HEK293 (cell line): Measurements from ENCODE around the gene PPP4C.

ENCODE experiments used
- CTCF ChIA-PET: fragments of 350-600 bp; formaldehyde crosslinking; extraction: SDS; loops from one replicate; lab custom pipeline; 2021; ENCODE audit warnings: antibody characterized with exemption; lab: Yijun Ruan, JAX
- POLR2A ChIA-PET: fragments of 300-600 bp; formaldehyde crosslinking; extraction: SDS; loops from one replicate; lab custom pipeline; 2020; ENCODE audit warnings: antibody characterized with exemption, inconsistent platforms; lab: Yijun Ruan, JAX
- H3K27ac ChIP-seq: fragments of 200-500 bp; sonication (Bioruptor generic); 2 replicates; pipeline ENCODE4 v1.5.1; 2014; ENCODE audit warnings: low read depth, low read length, control low read depth, inconsistent platforms; ENCODE audit errors: extremely low read depth
- H3K36me3 ChIP-seq, 2 experiments: fragments of 200-500 bp in 1 of 2; sonication (Bioruptor generic) in 1 of 2; 1 replicate in 1 of 2; 2 replicates in 1 of 2; pipeline ENCODE4 v1.5.1; 2014 to 2017; ENCODE audit warnings: inconsistent platforms in 2 of 2, low read length in 2 of 2; ENCODE audit not compliant: control insufficient read depth in 2 of 2, insufficient read depth in 1 of 2
- H3K4me1 ChIP-seq: fragments of 200-500 bp; sonication (Bioruptor generic); 2 replicates; pipeline ENCODE4 v1.5.1; 2014; ENCODE audit warnings: mild to moderate bottlenecking, low read length, inconsistent platforms; ENCODE audit not compliant: control insufficient read depth, insufficient read depth
- H3K4me3 ChIP-seq: 2 replicates; pipeline ENCODE4 v1.5.1; 2011; ENCODE audit warnings: low read depth, mild to moderate bottlenecking, control low read depth, low read length, moderate library complexity
- H3K9me3 ChIP-seq: fragments of 200-500 bp; sonication (Bioruptor generic); 2 replicates; pipeline ENCODE4 v1.5.1; 2014; ENCODE audit warnings: low read depth, low read length, inconsistent platforms; ENCODE audit not compliant: control insufficient read depth, insufficient read depth
- FEZF1 ChIP-seq: fragments of 450-650 bp; formaldehyde crosslinking; IDR thresholded peaks from 2 replicates; pipeline ENCODE4 v1.5.1; 2016; ENCODE audit warnings: missing biosample characterization, missing genetic modification characterization
- GLIS1 ChIP-seq: fragments of 450-650 bp; formaldehyde crosslinking; IDR thresholded peaks from 2 replicates; pipeline ENCODE4 v1.5.1; 2016; ENCODE audit warnings: missing biosample characterization, missing genetic modification characterization
- KLF16 ChIP-seq: fragments of 450-650 bp; formaldehyde crosslinking; IDR thresholded peaks from 2 replicates; pipeline ENCODE4 v1.5.1; 2017; ENCODE audit warnings: missing biosample characterization, missing genetic modification characterization
- SP7 ChIP-seq: fragments of 450-650 bp; formaldehyde crosslinking; IDR thresholded peaks from 2 replicates; pipeline ENCODE4 v1.5.1; 2016; ENCODE audit warnings: missing biosample characterization, missing genetic modification characterization
- YY2 ChIP-seq: fragments of 450-650 bp; formaldehyde crosslinking; IDR thresholded peaks from 2 replicates; pipeline ENCODE4 v1.5.1; 2016; ENCODE audit warnings: missing biosample characterization, missing genetic modification characterization
- ZBTB48 ChIP-seq: fragments of 450-650 bp; formaldehyde crosslinking; IDR thresholded peaks from 2 replicates; pipeline ENCODE4 v1.5.1; 2016; ENCODE audit warnings: missing biosample characterization, missing genetic modification characterization
- ZNF10 ChIP-seq: fragments of 450-650 bp; formaldehyde crosslinking; IDR thresholded peaks from 2 replicates; pipeline ENCODE4 v1.5.1; 2017; ENCODE audit warnings: missing biosample characterization, missing genetic modification characterization
- ZNF112 ChIP-seq: fragments of 450-650 bp; formaldehyde crosslinking; IDR thresholded peaks from 2 replicates; pipeline ENCODE4 v1.5.0; 2017; ENCODE audit warnings: missing biosample characterization, missing genetic modification characterization
- ZNF121 ChIP-seq: fragments of 450-650 bp; formaldehyde crosslinking; IDR thresholded peaks from 2 replicates; pipeline ENCODE4 v1.5.1; 2016; ENCODE audit warnings: missing biosample characterization, missing genetic modification characterization
- ZNF155 ChIP-seq: fragments of 450-650 bp; formaldehyde crosslinking; IDR thresholded peaks from 2 replicates; pipeline ENCODE4 v1.5.1; 2016; ENCODE audit warnings: missing biosample characterization, missing genetic modification characterization
- ZNF174 ChIP-seq: fragments of 450-650 bp; formaldehyde crosslinking; IDR thresholded peaks from 2 replicates; pipeline ENCODE4 v1.5.0; 2017; ENCODE audit warnings: missing biosample characterization, mild to moderate bottlenecking, missing genetic modification characterization
- ZNF266 ChIP-seq: fragments of 450-650 bp; formaldehyde crosslinking; IDR thresholded peaks from 2 replicates; pipeline ENCODE4 v1.5.1; 2016; ENCODE audit warnings: missing biosample characterization, missing genetic modification characterization, low read depth
- ZNF292 ChIP-seq: fragments of 450-650 bp; formaldehyde crosslinking; IDR thresholded peaks from 2 replicates; pipeline ENCODE4 v1.5.1; 2016; ENCODE audit warnings: low read depth, missing biosample characterization, missing genetic modification characterization, borderline replicate concordance
- ZNF416 ChIP-seq: fragments of 450-650 bp; formaldehyde crosslinking; IDR thresholded peaks from 2 replicates; pipeline ENCODE4 v1.5.1; 2016; ENCODE audit warnings: missing biosample characterization, missing genetic modification characterization
- ZNF600 ChIP-seq: fragments of 450-650 bp; formaldehyde crosslinking; IDR thresholded peaks from 2 replicates; pipeline ENCODE4 v1.5.1; 2016; ENCODE audit warnings: missing biosample characterization, missing genetic modification characterization
- ZNF610 ChIP-seq: fragments of 450-650 bp; formaldehyde crosslinking; IDR thresholded peaks from 2 replicates; pipeline ENCODE4 v1.5.1; 2016; ENCODE audit warnings: missing biosample characterization, missing genetic modification characterization, borderline replicate concordance
- ZNF747 ChIP-seq: fragments of 450-650 bp; formaldehyde crosslinking; IDR thresholded peaks from 2 replicates; pipeline ENCODE4 v1.5.1; 2016; ENCODE audit warnings: missing biosample characterization, missing genetic modification characterization
- ZNF830 ChIP-seq: fragments of 450-650 bp; IDR thresholded peaks from 2 replicates; pipeline ENCODE4 v1.5.0; 2018; ENCODE audit warnings: missing biosample characterization, missing genetic modification characterization, low read depth, mild to moderate bottlenecking, moderate library complexity
- TF ChIP-seq, protein P1 (sequence below): fragments of 450-650 bp; formaldehyde crosslinking; IDR thresholded peaks from 2 replicates; pipeline ENCODE4 v1.5.1; 2016; ENCODE audit warnings: missing biosample characterization, missing genetic modification characterization
- TF ChIP-seq, protein P2 (sequence below): fragments of 450-650 bp; formaldehyde crosslinking; IDR thresholded peaks from 2 replicates; pipeline ENCODE4 v1.5.1; 2017; ENCODE audit warnings: missing biosample characterization, missing genetic modification characterization
- TF ChIP-seq, protein P3 (sequence below): fragments of 450-650 bp; formaldehyde crosslinking; IDR thresholded peaks from 2 replicates; pipeline ENCODE4 v1.5.1; 2016; ENCODE audit warnings: missing biosample characterization, missing genetic modification characterization

PPP4C gene

DNA sequence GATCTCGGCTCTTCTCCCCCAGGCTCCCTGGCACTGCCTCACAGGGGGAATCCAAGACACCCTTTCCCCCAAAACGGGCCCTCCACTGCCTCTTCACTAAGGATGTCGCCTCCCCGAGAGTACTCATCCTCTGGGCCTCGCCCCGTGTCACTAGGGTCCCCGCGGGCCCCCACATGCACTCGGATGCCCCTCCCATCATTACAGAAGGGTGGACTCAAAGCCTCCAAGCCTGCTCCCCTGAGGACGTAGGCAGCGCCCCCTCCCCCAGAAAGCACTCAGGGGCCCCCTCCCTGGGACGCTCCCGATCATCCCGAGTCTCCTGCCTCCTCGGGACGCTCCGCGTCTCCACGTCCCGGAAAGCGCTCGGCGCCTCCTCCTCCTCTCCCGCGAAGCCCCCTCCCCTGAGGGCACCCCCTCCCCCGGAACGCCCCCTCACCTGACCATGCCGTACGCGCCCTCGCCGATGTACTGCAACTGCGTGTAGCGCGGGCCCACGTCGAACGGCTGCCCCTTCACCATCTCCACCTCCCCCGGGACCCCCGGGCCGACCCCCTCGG, 46.9 kb downstream of the PPP4C start (continued):
- TF ChIP-seq ZNF174 (no peak), ZNF292 (tag by site-specific recombination) (no peak), FEZF1 (tag by site-specific recombination) (no peak), ZNF155 (no peak), ZNF600 (tag by site-specific recombination) (no peak), KLF16 (peak; percentile 54; the same call in 1 of the 2 replicates)

DNA sequence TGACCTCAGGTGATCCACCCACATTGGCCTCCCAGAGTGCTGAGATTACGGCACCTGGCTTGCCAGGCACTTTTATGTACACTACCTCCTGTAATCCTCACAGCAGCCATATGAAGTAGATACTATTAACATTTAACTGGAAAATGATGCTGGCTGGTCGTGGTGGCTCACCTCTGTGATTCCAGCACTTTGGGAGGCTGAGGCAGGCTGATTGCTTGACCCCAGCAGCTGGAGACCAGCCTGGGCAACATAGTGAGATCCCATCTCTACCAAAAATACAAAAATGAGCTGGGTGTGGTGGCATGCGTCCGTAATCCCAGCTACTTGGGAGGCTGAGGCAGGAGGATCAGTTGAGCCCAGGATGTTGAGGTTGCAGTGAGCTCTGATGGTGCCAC, 49.2 kb downstream of the PPP4C start:
- Histone ChIP-seq H3K4me3 (no peak overlapping the region), H3K36me3 (peaks cover 1 to 16% of the 10 kb centered on the region in 2 experiments; a peak in 2 of 3 replicates), H3K4me1 (no peaks in the 10 kb centered on the region; the same call in 1 of the 2 replicates), H3K9me3 (no peaks in the 10 kb centered on the region), H3K27ac (no peak overlapping the region)
- no peak for TF ChIP-seq KLF16
- no peak for TF ChIP-seq ZNF416 (tag by site-specific recombination)
- TF ChIP-seq SP7 (tag by site-specific recombination): no peak
- TF ChIP-seq, protein P1, sequence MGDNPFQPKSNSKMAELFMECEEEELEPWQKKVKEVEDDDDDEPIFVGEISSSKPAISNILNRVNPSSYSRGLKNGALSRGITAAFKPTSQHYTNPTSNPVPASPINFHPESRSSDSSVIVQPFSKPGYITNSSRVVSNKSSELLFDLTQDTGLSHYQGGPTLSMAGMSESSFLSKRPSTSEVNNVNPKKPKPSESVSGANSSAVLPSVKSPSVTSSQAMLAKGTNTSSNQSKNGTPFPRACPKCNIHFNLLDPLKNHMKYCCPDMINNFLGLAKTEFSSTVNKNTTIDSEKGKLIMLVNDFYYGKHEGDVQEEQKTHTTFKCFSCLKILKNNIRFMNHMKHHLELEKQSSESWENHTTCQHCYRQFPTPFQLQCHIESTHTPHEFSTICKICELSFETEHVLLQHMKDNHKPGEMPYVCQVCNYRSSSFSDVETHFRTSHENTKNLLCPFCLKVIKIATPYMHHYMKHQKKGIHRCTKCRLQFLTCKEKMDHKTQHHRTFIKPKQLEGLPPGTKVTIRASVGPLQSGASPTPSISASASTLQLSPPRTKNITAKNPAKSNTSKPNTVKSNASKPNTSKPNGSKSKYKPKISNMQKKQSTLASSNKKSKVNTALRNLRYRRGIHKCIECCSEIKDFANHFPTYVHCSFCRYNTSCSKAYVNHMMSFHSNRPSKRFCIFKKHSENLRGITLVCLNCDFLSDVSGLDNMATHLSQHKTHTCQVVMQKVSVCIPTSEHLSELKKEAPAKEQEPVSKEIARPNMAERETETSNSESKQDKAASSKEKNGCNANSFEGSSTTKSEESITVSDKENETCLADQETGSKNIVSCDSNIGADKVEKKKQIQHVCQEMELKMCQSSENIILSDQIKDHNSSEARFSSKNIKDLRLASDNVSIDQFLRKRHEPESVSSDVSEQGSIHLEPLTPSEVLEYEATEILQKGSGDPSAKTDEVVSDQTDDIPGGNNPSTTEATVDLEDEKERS: no peak
- TF ChIP-seq ZNF112 (tag by site-specific recombination): no peak
- no peak for TF ChIP-seq ZNF747 (tag by site-specific recombination)
- TF ChIP-seq ZNF121 (tag by site-specific recombination): peak; percentile 74
- peak; percentile 26; the same call in 1 of the 2 replicates for TF ChIP-seq GLIS1
- TF ChIP-seq, protein P2, sequence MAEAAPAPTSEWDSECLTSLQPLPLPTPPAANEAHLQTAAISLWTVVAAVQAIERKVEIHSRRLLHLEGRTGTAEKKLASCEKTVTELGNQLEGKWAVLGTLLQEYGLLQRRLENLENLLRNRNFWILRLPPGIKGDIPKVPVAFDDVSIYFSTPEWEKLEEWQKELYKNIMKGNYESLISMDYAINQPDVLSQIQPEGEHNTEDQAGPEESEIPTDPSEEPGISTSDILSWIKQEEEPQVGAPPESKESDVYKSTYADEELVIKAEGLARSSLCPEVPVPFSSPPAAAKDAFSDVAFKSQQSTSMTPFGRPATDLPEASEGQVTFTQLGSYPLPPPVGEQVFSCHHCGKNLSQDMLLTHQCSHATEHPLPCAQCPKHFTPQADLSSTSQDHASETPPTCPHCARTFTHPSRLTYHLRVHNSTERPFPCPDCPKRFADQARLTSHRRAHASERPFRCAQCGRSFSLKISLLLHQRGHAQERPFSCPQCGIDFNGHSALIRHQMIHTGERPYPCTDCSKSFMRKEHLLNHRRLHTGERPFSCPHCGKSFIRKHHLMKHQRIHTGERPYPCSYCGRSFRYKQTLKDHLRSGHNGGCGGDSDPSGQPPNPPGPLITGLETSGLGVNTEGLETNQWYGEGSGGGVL (tag by site-specific recombination): no peak
- TF ChIP-seq ZNF830: no peak
- TF ChIP-seq ZNF10 (tag by site-specific recombination): no peak
- TF ChIP-seq ZNF266 (tag by site-specific recombination): no peak
- TF ChIP-seq ZBTB48 (tag by site-specific recombination): no peak
- TF ChIP-seq, protein P3, sequence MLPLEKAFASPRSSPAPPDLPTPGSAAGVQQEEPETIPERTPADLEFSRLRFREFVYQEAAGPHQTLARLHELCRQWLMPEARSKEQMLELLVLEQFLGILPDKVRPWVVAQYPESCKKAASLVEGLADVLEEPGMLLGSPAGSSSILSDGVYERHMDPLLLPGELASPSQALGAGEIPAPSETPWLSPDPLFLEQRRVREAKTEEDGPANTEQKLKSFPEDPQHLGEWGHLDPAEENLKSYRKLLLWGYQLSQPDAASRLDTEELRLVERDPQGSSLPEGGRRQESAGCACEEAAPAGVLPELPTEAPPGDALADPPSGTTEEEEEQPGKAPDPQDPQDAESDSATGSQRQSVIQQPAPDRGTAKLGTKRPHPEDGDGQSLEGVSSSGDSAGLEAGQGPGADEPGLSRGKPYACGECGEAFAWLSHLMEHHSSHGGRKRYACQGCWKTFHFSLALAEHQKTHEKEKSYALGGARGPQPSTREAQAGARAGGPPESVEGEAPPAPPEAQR (tag by site-specific recombination): no peak
- TF ChIP-seq ZNF610 (tag by site-specific recombination): no peak
- TF ChIP-seq YY2: no peak
- ChIA-PET CTCF (interaction anchor here (0.6 to 0.9 kb wide), 3 partner anchors 11 to 544 kb away, joined by 3 to 5 read pairs (median 4); partner anchors contain the start of gene GDPD3), POLR2A (no interaction called here)
